ENCODE results near the gene KDM4B. TPM values are rescaled to one million over a fixed set of nuclear protein-coding genes. Genes with fewer than 3 reads are reported as not detected.

Gene KDM4B
- polyA plus RNA-seq, 1 of the 3 experiments (the other 2 are of a cell fraction) = 12.2 TPM

- Histone ChIP-seq H3K4me2 (no peak overlapping the region), H3K36me3 (replicated peaks in 1 of 2; ENCODE audit: control insufficient read depth in 1 of 2, insufficient read depth in 2 of 2, low read length in 1 of 2) (peaks cover 13 to 23% of the 10 kb centered on the region in 2 experiments), H3K9ac (no peak overlapping the region), H3K4me1 (ENCODE audit: control insufficient read depth in 1 of 2, insufficient read depth in 2 of 2, low read depth in 1 of 2, low read length in 1 of 2) (peaks cover 0 to 10% of the 10 kb centered on the region in 2 experiments; a peak in 1 of 4 replicates), H2AFZ (ENCODE audit: low read depth) (no peak overlapping the region), H3K27me3 (ENCODE audit: insufficient read depth) (no peaks in the 10 kb centered on the region), H3K4me3 (ENCODE audit: low read depth in 2 of 2, low read length in 1 of 2) (no peak overlapping the region), H3K9me3 (no peaks in the 10 kb centered on the region), H3K79me2 (ENCODE audit: insufficient read depth) (peaks cover 10% of the 10 kb centered on the region), H3F3A (replicated peaks; ENCODE audit: insufficient read depth) (no peaks in the 10 kb centered on the region), H3K9me2 (no peaks in the 10 kb centered on the region), H4K20me1 (ENCODE audit: insufficient read depth) (0 out of 2 replicates have a peak, but pooled peaks cover 6% of the 10 kb centered on the region), H3K27ac (ENCODE audit: low read depth in 2 of 2, low read length in 1 of 2) (no peak overlapping the region)
- CTCF ChIA-PET = interaction anchor here (0.7 kb wide), 1 partner anchor 16 kb away, joined by 3 read pairs; no protein-coding TSS in a partner anchor
- TF ChIP-seq GATA2 (CRISPR knock-in tag; IDR thresholded peaks at IDR 0.05) (no peak), FOSL2 (IDR thresholded peaks at IDR 0.05; ENCODE audit: borderline replicate concordance, low read depth) (no peak), RFX5 (IDR thresholded peaks at IDR 0.05; ENCODE audit: low read length) (no peak), RCOR1 (IDR thresholded peaks at IDR 0.05; ENCODE audit: low read length) (no peak), MAX (IDR thresholded peaks at IDR 0.05; ENCODE audit: low read depth) (no peak), RAD21 (IDR thresholded peaks at IDR 0.05; ENCODE audit: low read length) (no peak), MXI1 (IDR thresholded peaks at IDR 0.05; ENCODE audit: low read depth, low read length) (no peak), EZH2phosphoT487 (IDR thresholded peaks at IDR 0.05; ENCODE audit: borderline replicate concordance, low read depth) (no peak), SMC3 (IDR thresholded peaks at IDR 0.05; ENCODE audit: low read depth, low read length) (no peak), YY1 (IDR thresholded peaks at IDR 0.05; ENCODE audit: low read depth) (no peak), IRF3 (IDR thresholded peaks at IDR 0.05; ENCODE audit: low read depth, low read length) (no peak), RXRA (IDR thresholded peaks at IDR 0.05; ENCODE audit: borderline replicate concordance, low read depth) (no peak)
- WGBS (ENCODE audit: low lambda C conversion rate) = 92% methylated on average over 14 of the region's 38 CpGs
- no peak for DNase-seq
- POLR2A ChIA-PET = no interaction called here
Observed at GRCh38 chr19:5063873-5064645, 95.1 kb downstream of the KDM4B start.

GRCh38 chr19:5064896-5065295, 96.0 kb downstream of the KDM4B start:
- Histone ChIP-seq H2AFZ (ENCODE audit: low read depth) (no peak overlapping the region), H3K27me3 (ENCODE audit: insufficient read depth) (no peaks in the 10 kb centered on the region), H4K20me1 (ENCODE audit: insufficient read depth) (0 out of 2 replicates have a peak, but pooled peaks cover 9% of the 10 kb centered on the region), H3K9me3 (no peaks in the 10 kb centered on the region), H3K9ac (no peak overlapping the region), H3K4me3 (ENCODE audit: low read depth in 2 of 2, low read length in 1 of 2) (no peak overlapping the region), H3K27ac (ENCODE audit: low read depth in 2 of 2, low read length in 1 of 2) (no peak overlapping the region), H3K4me2 (no peak overlapping the region), H3K79me2 (ENCODE audit: insufficient read depth) (peaks cover 9% of the 10 kb centered on the region), H3K9me2 (no peaks in the 10 kb centered on the region), H3F3A (replicated peaks; ENCODE audit: insufficient read depth) (no peaks in the 10 kb centered on the region), H3K36me3 (replicated peaks in 1 of 2; ENCODE audit: control insufficient read depth in 1 of 2, insufficient read depth in 2 of 2, low read length in 1 of 2) (peaks cover 13 to 20% of the 10 kb centered on the region in 2 experiments), H3K4me1 (ENCODE audit: control insufficient read depth in 1 of 2, insufficient read depth in 2 of 2, low read depth in 1 of 2, low read length in 1 of 2) (peaks cover 0 to 10% of the 10 kb centered on the region in 2 experiments; a peak in 1 of 4 replicates)
- ChIA-PET POLR2A (no interaction called here), CTCF (no interaction called here)
- 89% methylated on average over 10 of the region's 19 CpGs for WGBS (ENCODE audit: low lambda C conversion rate)
- DNase-seq = no peak
- TF ChIP-seq MEF2A (IDR thresholded peaks at IDR 0.05; ENCODE audit: borderline replicate concordance, low read depth) (no peak), TEAD4 (IDR thresholded peaks at IDR 0.05; ENCODE audit: borderline replicate concordance, insufficient read depth) (no peak), EP300 (IDR thresholded peaks at IDR 0.05; ENCODE audit: borderline replicate concordance in 1 of 2, low read depth in 1 of 2, low read length in 1 of 2) (no peak), TAF1 (IDR thresholded peaks at IDR 0.05; ENCODE audit: borderline replicate concordance, low read depth, low read length) (no peak), FOXM1 (IDR thresholded peaks at IDR 0.05; ENCODE audit: low read depth) (no peak), SIN3A (IDR thresholded peaks at IDR 0.05; ENCODE audit: borderline replicate concordance, low read depth, low read length) (no peak), SMC3 (IDR thresholded peaks at IDR 0.05; ENCODE audit: low read depth, low read length) (no peak), ELF1 (IDR thresholded peaks at IDR 0.05) (no peak), IRF3 (IDR thresholded peaks at IDR 0.05; ENCODE audit: low read depth, low read length) (no peak), NRF1 (IDR thresholded peaks at IDR 0.05; ENCODE audit: low read depth, low read length) (no peak), YY1 (IDR thresholded peaks at IDR 0.05; ENCODE audit: low read depth) (no peak), EZH2phosphoT487 (IDR thresholded peaks at IDR 0.05; ENCODE audit: borderline replicate concordance, low read depth) (no peak), GABPA (IDR thresholded peaks at IDR 0.05; ENCODE audit: low read depth) (no peak), MAX (IDR thresholded peaks at IDR 0.05; ENCODE audit: low read depth) (no peak), CHD2 (IDR thresholded peaks at IDR 0.05; ENCODE audit: low read length, partially characterized antibody) (no peak)
